K562 (cell line): ENCODE measurements around the gene SLC16A5. TPM values are rescaled to one million over a fixed set of nuclear protein-coding genes. Genes with fewer than 3 reads are reported as not detected.
A peak's percentile ranks its signal among the peaks of the same experiment; 100 is the strongest.

Source experiments
- ARID1B ChIP-seq: fragments of 450-650 bp; IDR thresholded peaks from 2 replicates; pipeline ENCODE4 v1.6.1; 2016; ENCODE audit warnings: antibody characterized with exemption, mild to moderate bottlenecking, inconsistent platforms
- CBX3 ChIP-seq, 2 experiments: IDR thresholded peaks; 1 replicate in 1 of 2; 2 replicates in 1 of 2; pipeline ENCODE4 v1.6.1; 2012; ENCODE audit warnings: inconsistent platforms in 2 of 2, low read length in 2 of 2, borderline replicate concordance in 1 of 2, control low read depth in 1 of 2
- ESRRB ChIP-seq: fragments of 250-450 bp; sonication (Bioruptor Pico); IDR thresholded peaks from 2 replicates; pipeline ENCODE4 v1.5.0; 2020; ENCODE audit warnings: mild to moderate bottlenecking, moderate library complexity, borderline replicate concordance
- LARP7 ChIP-seq: fragments of 450-650 bp; IDR thresholded peaks from 2 replicates; pipeline ENCODE4 v1.6.1; 2016
- NR2F6 ChIP-seq: fragments of 450-650 bp; formaldehyde crosslinking; IDR thresholded peaks from 2 replicates; pipeline ENCODE4 v1.4.0; 2020; ENCODE audit warnings: mild to moderate bottlenecking
- POLR2H ChIP-seq: IDR thresholded peaks from 2 replicates; pipeline ENCODE4 v1.6.1; 2016; ENCODE audit warnings: missing genetic modification characterization, low read depth, mild to moderate bottlenecking, control low read depth, missing compliant biosample characterization, moderate library complexity
- RBM17 ChIP-seq: fragments of 200-400 bp; formaldehyde crosslinking; IDR thresholded peaks from 2 replicates; pipeline ENCODE4 v1.6.1; 2017; ENCODE audit warnings: low read depth, mild to moderate bottlenecking, low read length, borderline replicate concordance
- SNIP1 ChIP-seq: fragments of 450-650 bp; IDR thresholded peaks from 2 replicates; pipeline ENCODE4 v1.7.1; 2017; ENCODE audit warnings: low read depth, mild to moderate bottlenecking
- STAG1 ChIP-seq: sonication (generic); formaldehyde crosslinking; IDR thresholded peaks from 2 replicates; pipeline ENCODE4 v1.5.0; 2020; ENCODE audit warnings: missing genetic modification reagents, borderline replicate concordance
- ZBTB1 ChIP-seq: sonication (generic); formaldehyde crosslinking; IDR thresholded peaks from 2 replicates; pipeline ENCODE4 v1.8.1; 2023; ENCODE audit warnings: missing genetic modification reagents, low read depth, mild to moderate bottlenecking, borderline replicate concordance
- ZNF184 ChIP-seq: sonication (generic); formaldehyde crosslinking; IDR thresholded peaks from 2 replicates; pipeline ENCODE4 v1.5.0; 2020; ENCODE audit warnings: missing genetic modification reagents
- ZNF347 ChIP-seq: fragments of 450-650 bp; formaldehyde crosslinking; IDR thresholded peaks from 2 replicates; pipeline ENCODE4 v1.4.0; 2020; ENCODE audit warnings: low read depth, mild to moderate bottlenecking, moderate library complexity
- ZNF444 ChIP-seq: fragments of 250-450 bp; sonication (Bioruptor Pico); IDR thresholded peaks from 2 replicates; pipeline ENCODE4 v1.4.0; 2020; ENCODE audit warnings: mild to moderate bottlenecking, moderate library complexity
- ZNF699 ChIP-seq: fragments of 250-450 bp; sonication (Bioruptor Pico); IDR thresholded peaks from 2 replicates; pipeline ENCODE4 v1.8.0; 2021; ENCODE audit warnings: mild to moderate bottlenecking, moderate library complexity; ENCODE audit not compliant: insufficient replicate concordance
- ZNF75A ChIP-seq: fragments of 450-650 bp; formaldehyde crosslinking; IDR thresholded peaks from 2 replicates; pipeline ENCODE4 v1.4.0; 2020; ENCODE audit warnings: mild to moderate bottlenecking
- polyA plus RNA-seq, 8 experiments: library from polyadenylated mRNA; depleted of rRNA in 4 of 8; stranded (reverse) in 5 of 8; unstranded in 3 of 8; fragments of >200 nt; fragmentation: Nextera tagmentation in 2 of 8; fragmentation: Illumina TruSeq in 1 of 8; extraction: Ambion mirVana in 2 of 8; extraction: Trizol in 1 of 8; gene quantifications; 2 replicates each; pipeline versions ENCODE4 v1.2.1 to v1.2.3, GENCODE V29; 2011 to 2014; ENCODE audit warnings: inconsistent platforms in 1 of 8, missing spikeins in 1 of 8
- total RNA-seq, 7 experiments: library from RNA; depleted of rRNA in 6 of 7; stranded (reverse); fragments of >200 nt in 6 of 7; fragmentation: Illumina TruSeq in 2 of 7; extraction: Trizol in 2 of 7; gene quantifications; 2 replicates each; pipeline versions ENCODE4 v1.2.1 to v1.2.3, GENCODE V29; 2011 to 2021; ENCODE audit warnings: low replicate concordance in 1 of 7
- TF ChIP-seq, protein P1 (sequence below): sonication (generic); formaldehyde crosslinking; IDR thresholded peaks from 2 replicates; pipeline ENCODE4 v1.8.1; 2023; ENCODE audit warnings: mild to moderate bottlenecking, missing genetic modification reagents, moderate library complexity
- TF ChIP-seq, protein P2 (sequence below): fragments of 250-450 bp; sonication (Bioruptor Pico); IDR thresholded peaks from 2 replicates; pipeline ENCODE4 v1.4.0; 2020; ENCODE audit warnings: borderline replicate concordance
- TF ChIP-seq, protein P3 (sequence below): fragments of 250-450 bp; sonication (Bioruptor Pico); IDR thresholded peaks from 2 replicates; pipeline ENCODE4 v1.5.0; 2021
- TF ChIP-seq, protein P4 (sequence below): sonication (generic); formaldehyde crosslinking; IDR thresholded peaks from 2 replicates; pipeline ENCODE4 v1.8.1; 2023; ENCODE audit warnings: mild to moderate bottlenecking, missing genetic modification reagents
- TF ChIP-seq, protein P5 (sequence below): fragments of 250-450 bp; sonication (Bioruptor Pico); IDR thresholded peaks from 2 replicates; pipeline ENCODE4 v1.8.0; 2022; ENCODE audit warnings: moderate library complexity, mild to moderate bottlenecking, inconsistent platforms

Gene SLC16A5
- total and polyA plus RNA-seq, 9 of the 15 experiments (the other 6 are each of a cell fraction or from before 2014, with no cell fraction given): 0.06 to 2.6 (median 0.91) TPM

DNA sequence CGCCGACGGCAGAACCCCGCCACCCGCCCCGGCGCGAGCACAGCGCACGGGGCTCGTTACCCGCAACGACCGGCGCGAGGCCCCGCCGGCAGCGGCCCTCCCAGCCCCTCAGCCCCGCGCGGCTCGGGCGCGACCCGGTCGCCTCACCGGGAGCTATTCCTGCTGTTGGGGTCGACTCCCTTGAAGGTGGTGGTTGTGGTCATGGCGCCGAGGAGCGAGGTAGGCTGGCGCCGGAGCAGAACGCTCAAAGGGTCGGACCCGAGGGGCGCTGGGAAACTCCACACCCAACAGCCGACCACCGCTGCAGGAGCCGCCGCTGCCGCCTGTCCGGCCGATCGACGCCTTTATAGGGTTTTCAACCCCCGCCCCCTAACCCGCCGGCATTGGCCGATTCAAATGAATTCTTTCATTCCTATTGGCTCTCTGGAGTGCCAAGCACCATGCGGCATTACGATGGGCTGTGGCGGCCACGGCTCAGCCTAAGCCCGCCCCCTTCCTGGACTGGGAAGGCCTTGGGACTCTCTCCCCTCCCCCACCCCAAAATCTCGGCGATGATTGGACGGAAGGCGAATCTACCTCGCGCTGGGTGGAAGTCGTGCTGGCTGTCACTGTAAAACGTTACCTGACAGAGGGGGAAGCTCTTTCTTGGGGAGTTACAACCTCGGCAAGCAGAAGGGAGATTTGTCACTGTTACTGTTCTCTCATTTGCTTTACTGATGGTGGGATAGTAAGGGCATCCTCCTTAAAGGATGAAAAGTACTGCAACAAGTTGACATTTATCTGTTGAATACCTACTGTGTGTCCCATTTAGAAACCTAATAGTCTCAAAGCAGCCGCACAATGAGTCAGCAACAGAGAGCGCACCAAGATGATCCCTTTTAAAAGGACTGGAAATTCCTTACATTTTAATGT lies 66.7 kb downstream of the SLC16A5 start, which contains the start of gene JPT1 (continued):
- TF ChIP-seq, protein P1, sequence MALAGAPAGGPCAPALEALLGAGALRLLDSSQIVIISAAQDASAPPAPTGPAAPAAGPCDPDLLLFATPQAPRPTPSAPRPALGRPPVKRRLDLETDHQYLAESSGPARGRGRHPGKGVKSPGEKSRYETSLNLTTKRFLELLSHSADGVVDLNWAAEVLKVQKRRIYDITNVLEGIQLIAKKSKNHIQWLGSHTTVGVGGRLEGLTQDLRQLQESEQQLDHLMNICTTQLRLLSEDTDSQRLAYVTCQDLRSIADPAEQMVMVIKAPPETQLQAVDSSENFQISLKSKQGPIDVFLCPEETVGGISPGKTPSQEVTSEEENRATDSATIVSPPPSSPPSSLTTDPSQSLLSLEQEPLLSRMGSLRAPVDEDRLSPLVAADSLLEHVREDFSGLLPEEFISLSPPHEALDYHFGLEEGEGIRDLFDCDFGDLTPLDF (CRISPR knock-in tag): 0 out of 2 replicates have a peak, but pooled peaks have one; percentile 49
- TF ChIP-seq ZNF184: no peak
- TF ChIP-seq CBX3 (IDR thresholded peaks at IDR 0.05; ENCODE audit: borderline replicate concordance in 1 of 2, low read length in 2 of 2): peak in 1 of 2 experiments; percentile 41; a peak in 1 of 3 replicates
- TF ChIP-seq, protein P2, sequence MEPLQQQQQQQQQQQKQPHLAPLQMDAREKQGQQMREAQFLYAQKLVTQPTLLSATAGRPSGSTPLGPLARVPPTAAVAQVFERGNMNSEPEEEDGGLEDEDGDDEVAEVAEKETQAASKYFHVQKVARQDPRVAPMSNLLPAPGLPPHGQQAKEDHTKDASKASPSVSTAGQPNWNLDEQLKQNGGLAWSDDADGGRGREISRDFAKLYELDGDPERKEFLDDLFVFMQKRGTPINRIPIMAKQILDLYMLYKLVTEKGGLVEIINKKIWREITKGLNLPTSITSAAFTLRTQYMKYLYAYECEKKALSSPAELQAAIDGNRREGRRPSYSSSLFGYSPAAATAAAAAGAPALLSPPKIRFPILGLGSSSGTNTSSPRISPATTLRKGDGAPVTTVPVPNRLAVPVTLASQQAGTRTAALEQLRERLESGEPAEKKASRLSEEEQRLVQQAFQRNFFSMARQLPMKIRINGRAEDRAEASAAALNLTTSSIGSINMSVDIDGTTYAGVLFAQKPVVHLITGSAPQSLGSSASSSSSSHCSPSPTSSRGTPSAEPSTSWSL (CRISPR knock-in tag): no peak
- no peak for TF ChIP-seq STAG1 (CRISPR knock-in tag)
- TF ChIP-seq ZNF347: no peak
- TF ChIP-seq POLR2H (tag): peak; percentile 98
- TF ChIP-seq, protein P3, sequence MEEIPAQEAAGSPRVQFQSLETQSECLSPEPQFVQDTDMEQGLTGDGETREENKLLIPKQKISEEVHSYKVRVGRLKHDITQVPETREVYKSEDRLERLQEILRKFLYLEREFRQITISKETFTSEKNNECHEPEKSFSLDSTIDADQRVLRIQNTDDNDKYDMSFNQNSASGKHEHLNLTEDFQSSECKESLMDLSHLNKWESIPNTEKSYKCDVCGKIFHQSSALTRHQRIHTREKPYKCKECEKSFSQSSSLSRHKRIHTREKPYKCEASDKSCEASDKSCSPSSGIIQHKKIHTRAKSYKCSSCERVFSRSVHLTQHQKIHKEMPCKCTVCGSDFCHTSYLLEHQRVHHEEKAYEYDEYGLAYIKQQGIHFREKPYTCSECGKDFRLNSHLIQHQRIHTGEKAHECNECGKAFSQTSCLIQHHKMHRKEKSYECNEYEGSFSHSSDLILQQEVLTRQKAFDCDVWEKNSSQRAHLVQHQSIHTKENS (CRISPR knock-in tag): no peak
- no peak for TF ChIP-seq ZNF75A (CRISPR knock-in tag)
- no peak for TF ChIP-seq RBM17
- TF ChIP-seq ESRRB (CRISPR knock-in tag): no peak
- peak; percentile 48; the same call in 1 of the 2 replicates for TF ChIP-seq ARID1B
- TF ChIP-seq SNIP1: no peak
- TF ChIP-seq, protein P4, sequence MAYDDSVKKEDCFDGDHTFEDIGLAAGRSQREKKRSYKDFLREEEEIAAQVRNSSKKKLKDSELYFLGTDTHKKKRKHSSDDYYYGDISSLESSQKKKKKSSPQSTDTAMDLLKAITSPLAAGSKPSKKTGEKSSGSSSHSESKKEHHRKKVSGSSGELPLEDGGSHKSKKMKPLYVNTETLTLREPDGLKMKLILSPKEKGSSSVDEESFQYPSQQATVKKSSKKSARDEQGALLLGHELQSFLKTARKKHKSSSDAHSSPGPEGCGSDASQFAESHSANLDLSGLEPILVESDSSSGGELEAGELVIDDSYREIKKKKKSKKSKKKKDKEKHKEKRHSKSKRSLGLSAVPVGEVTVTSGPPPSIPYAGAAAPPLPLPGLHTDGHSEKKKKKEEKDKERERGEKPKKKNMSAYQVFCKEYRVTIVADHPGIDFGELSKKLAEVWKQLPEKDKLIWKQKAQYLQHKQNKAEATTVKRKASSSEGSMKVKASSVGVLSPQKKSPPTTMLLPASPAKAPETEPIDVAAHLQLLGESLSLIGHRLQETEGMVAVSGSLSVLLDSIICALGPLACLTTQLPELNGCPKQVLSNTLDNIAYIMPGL (CRISPR knock-in tag): peak; percentile 83; the same call in 1 of the 2 replicates
- no peak for TF ChIP-seq LARP7
- TF ChIP-seq, protein P5, sequence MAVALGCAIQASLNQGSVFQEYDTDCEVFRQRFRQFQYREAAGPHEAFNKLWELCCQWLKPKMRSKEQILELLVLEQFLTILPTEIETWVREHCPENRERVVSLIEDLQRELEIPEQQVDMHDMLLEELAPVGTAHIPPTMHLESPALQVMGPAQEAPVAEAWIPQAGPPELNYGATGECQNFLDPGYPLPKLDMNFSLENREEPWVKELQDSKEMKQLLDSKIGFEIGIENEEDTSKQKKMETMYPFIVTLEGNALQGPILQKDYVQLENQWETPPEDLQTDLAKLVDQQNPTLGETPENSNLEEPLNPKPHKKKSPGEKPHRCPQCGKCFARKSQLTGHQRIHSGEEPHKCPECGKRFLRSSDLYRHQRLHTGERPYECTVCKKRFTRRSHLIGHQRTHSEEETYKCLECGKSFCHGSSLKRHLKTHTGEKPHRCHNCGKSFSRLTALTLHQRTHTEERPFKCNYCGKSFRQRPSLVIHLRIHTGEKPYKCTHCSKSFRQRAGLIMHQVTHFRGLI (CRISPR knock-in tag): no peak
- peak; percentile 81 for TF ChIP-seq ZBTB1 (CRISPR knock-in tag)
- TF ChIP-seq ZNF444 (CRISPR knock-in tag): no peak
- no peak for TF ChIP-seq NR2F6
- TF ChIP-seq ZNF699: no peak
